A549 treated with DMSO at 1 μM for 4 hours (cell line): Measurements from ENCODE around the gene CYBC1. TPM values are rescaled to one million over a fixed set of nuclear protein-coding genes. Genes with fewer than 3 reads are reported as not detected.

Experiments used
- total RNA-seq: library from RNA; stranded (reverse); fragments of 200-300 nt; extraction: Qiagen RNA extraction; gene quantifications from 5 replicates; pipeline ENCODE4 v1.2.3, GENCODE V29; 2022; ENCODE audit warnings: low read depth

Gene CYBC1
- total RNA-seq = 48.3 to 66.8 TPM (median 59.3 TPM) in 5 replicates

GRCh38 chr17:82450357-82451106, at the start of gene CYBC1:
Gene CYBC1 (minus strand): TSS chr17:82450752. CDS start chr17:82449254, 1,498 bp downstream.

GRCh38 chr17:82458179-82458884, 7.8 kb upstream of the CYBC1 start, which contains the start of gene NARF:
Gene NARF (plus strand): TSS chr17:82458741. CDS start chr17:82458804, 63 bp downstream.

GRCh38 chr17:82418001-82418986, 32.3 kb downstream of the CYBC1 start, which contains the start of the genes HEXD and OGFOD3:
Gene HEXD (plus strand): TSS chr17:82418347. CDS start chr17:82419800, 1,453 bp downstream.
Gene OGFOD3 (minus strand): TSS chr17:82418586. CDS start chr17:82418485, 101 bp downstream.

Other genes starting within 250 kb of the CYBC1 start
- 20.0 to 27.7 TPM (median 22.9 TPM) in 5 replicates for gene CCDC57, start 237.9 kb downstream of the CYBC1 start, total RNA-seq
- gene SLC16A3, start 221.7 kb downstream of the CYBC1 start, total RNA-seq = 79.9 to 109 TPM (median 96.9 TPM) in 5 replicates
- 143 to 161 TPM (median 155 TPM) in 5 replicates for gene CSNK1D, start 177.1 kb downstream of the CYBC1 start, total RNA-seq
- 0.08 TPM in 1 of 5 replicates, not detected in the others for gene CD7, start 133.1 kb downstream of the CYBC1 start, total RNA-seq
- 0.90 to 2.5 TPM (median 1.4 TPM) in 5 replicates for gene SECTM1, start 117.0 kb downstream of the CYBC1 start, total RNA-seq
- gene TEX19, start 91.5 kb downstream of the CYBC1 start, total RNA-seq = 0.31 to 0.56 TPM (median 0.48 TPM) in 5 replicates
- not detected in 5 replicates for gene UTS2R, start 79.0 kb downstream of the CYBC1 start, total RNA-seq
- 9.4 to 13.8 TPM (median 13.5 TPM) in 5 replicates for gene HEXD, start 32.4 kb downstream of the CYBC1 start, total RNA-seq
- 19.0 to 25.8 TPM (median 24.4 TPM) in 5 replicates for gene OGFOD3, start 32.2 kb downstream of the CYBC1 start, total RNA-seq
- 48.1 to 65.8 TPM (median 57.5 TPM) in 5 replicates for gene NARF, start 8.0 kb upstream of the CYBC1 start, total RNA-seq
- gene FOXK2, start 69.0 kb upstream of the CYBC1 start, total RNA-seq = 46.4 to 60.3 TPM (median 59.2 TPM) in 5 replicates
- gene WDR45B, start 197.7 kb upstream of the CYBC1 start, total RNA-seq = 96.4 to 99.9 TPM (median 98.2 TPM) in 5 replicates
- 16.0 to 17.3 TPM (median 16.3 TPM) in 5 replicates for gene RAB40B, start 247.9 kb upstream of the CYBC1 start, total RNA-seq